Measurements from ENCODE around the gene NDUFB5.

DNA sequence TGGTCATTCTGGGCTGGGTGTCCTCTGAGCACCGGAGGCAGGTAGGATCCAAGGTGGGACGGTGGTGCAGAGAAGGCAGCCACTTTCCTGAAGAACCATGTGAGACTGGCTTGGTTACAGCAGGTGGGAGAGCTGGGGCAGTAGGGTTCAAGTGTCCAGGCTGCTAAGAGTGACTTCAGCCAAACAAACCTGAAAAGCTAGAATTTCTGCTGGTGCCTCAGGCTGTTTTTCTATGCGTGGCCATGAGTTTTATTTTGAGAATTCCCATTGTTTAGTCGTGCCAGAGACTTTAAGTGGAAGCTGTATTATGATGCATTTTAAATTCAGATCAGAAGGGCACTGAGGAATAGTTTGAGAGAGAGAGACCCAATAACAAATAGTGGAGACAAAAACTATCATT lies 68.3 kb downstream of the NDUFB5 start:
- TF ChIP-seq CTCF (IDR thresholded peaks at IDR 0.05; ENCODE audit: poor library complexity, severe bottlenecking), result no peak
- TF ChIP-seq POLR2AphosphoS5 (IDR thresholded peaks at IDR 0.05), result no peak
- no peak for TF ChIP-seq MXI1 (conservative IDR thresholded peaks at IDR 0.05; ENCODE audit: poor library complexity, severe bottlenecking)
- TF ChIP-seq REST (IDR thresholded peaks at IDR 0.05; ENCODE audit: borderline replicate concordance), result no peak
- no peak for TF ChIP-seq EP300 (conservative IDR thresholded peaks at IDR 0.05; ENCODE audit: poor library complexity, severe bottlenecking)
- no peak for TF ChIP-seq EZH2 (IDR thresholded peaks at IDR 0.05; ENCODE audit: borderline replicate concordance, insufficient read depth, low read length, poor library complexity, severe bottlenecking)
